Measurements from ENCODE around the gene KDM3B. TPM values are rescaled to one million over a fixed set of nuclear protein-coding genes. Genes with fewer than 3 reads are reported as not detected.
A peak's percentile ranks its signal among the peaks of the same experiment; 100 is the strongest.

The KDM3B gene
- total and polyA plus RNA-seq, 9 of the 15 experiments (the other 6 are each of a cell fraction or from before 2014, with no cell fraction given) = 13.8 to 62.8 (median 41.9) TPM

- TF ChIP-seq E2F5 (CRISPR knock-in tag; IDR thresholded peaks at IDR 0.05) = 0 out of 2 replicates have a peak, but pooled peaks have one; percentile 30
- TF ChIP-seq PHB (CRISPR knock-in tag; IDR thresholded peaks at IDR 0.05) = no peak
- TF ChIP-seq ZNF3 (CRISPR knock-in tag; IDR thresholded peaks at IDR 0.05) = no peak
- TF ChIP-seq EGR1 (conservative IDR thresholded peaks at IDR 0.05) = peak; percentile 24; the same call in 1 of the 2 replicates
- peak; percentile 64 to 87 for TF ChIP-seq MAZ (CRISPR knock-in tag; conservative IDR thresholded peaks at IDR 0.05 in 1 of 2, IDR thresholded peaks at IDR 0.05 in 1 of 2)
- TF ChIP-seq KLF1 (tag; IDR thresholded peaks at IDR 0.05) = no peak
- no peak for TF ChIP-seq RBM14 (IDR thresholded peaks at IDR 0.05; ENCODE audit: borderline replicate concordance, insufficient read depth, low read depth, low read length)
- peak; percentile 28; the same call in 1 of the 2 replicates for TF ChIP-seq ZNF274 (IDR thresholded peaks at IDR 0.05; ENCODE audit: borderline replicate concordance, low read depth, low read length)
- TF ChIP-seq TRIM25 (IDR thresholded peaks at IDR 0.05; ENCODE audit: borderline replicate concordance) = no peak
- TF ChIP-seq SMARCA4 (IDR thresholded peaks at IDR 0.05) = no peak
- TF ChIP-seq E2F1 (CRISPR knock-in tag; IDR thresholded peaks at IDR 0.05) = peak; percentile 91
- peak; percentile 88 for TF ChIP-seq CREM (IDR thresholded peaks at IDR 0.05; ENCODE audit: low read depth)
- peak; percentile 85 for TF ChIP-seq REST (IDR thresholded peaks at IDR 0.05; ENCODE audit: borderline replicate concordance)
- no peak; the same call in 1 of the 2 replicates for TF ChIP-seq REST (CRISPR knock-in tag; IDR thresholded peaks at IDR 0.05; ENCODE audit: low read depth)
- TF ChIP-seq ZNF12 (CRISPR knock-in tag; IDR thresholded peaks at IDR 0.05) = 0 out of 2 replicates have a peak, but pooled peaks have one; percentile 24
- TF ChIP-seq MTA3 (IDR thresholded peaks at IDR 0.05; ENCODE audit: borderline replicate concordance) = peak; percentile 63; the same call in 1 of the 2 replicates
- TF ChIP-seq FOXM1 (IDR thresholded peaks at IDR 0.05; ENCODE audit: low read depth) = no peak
- TF ChIP-seq FOXM1 (CRISPR knock-in tag; IDR thresholded peaks at IDR 0.05; ENCODE audit: low read depth) = no peak
Measured at GRCh38 chr5:138464008-138464387, 111.5 kb downstream of the KDM3B start (continued).
